OCI-LY1 (cell line): ENCODE data around the gene RPS21.
A peak's percentile ranks its signal among the peaks of the same experiment; 100 is the strongest.

Experiments used
- H2AFZ ChIP-seq: fragments of 200-600 bp; sonication (generic), shearing (Covaris generic); 2 replicates; pipeline ENCODE4 v1.6.0; 2014; ENCODE audit warnings: antibody characterized with exemption, mild to moderate bottlenecking, low read length
- H3F3A ChIP-seq: fragments of 200-600 bp; sonication (generic), shearing (Covaris generic); 2 replicates; pipeline ENCODE4 v1.6.0; 2014; ENCODE audit warnings: mild to moderate bottlenecking, antibody characterized with exemption, low read length, moderate library complexity; ENCODE audit not compliant: insufficient read depth
- H3K27ac ChIP-seq: fragments of 200-600 bp; sonication (generic); 2 replicates; pipeline ENCODE4 v1.5.1; 2014; ENCODE audit warnings: low read length, mixed run types, mild to moderate bottlenecking, low read depth; ENCODE audit not compliant: poor library complexity, severe bottlenecking
- H3K27me3 ChIP-seq: fragments of 200-600 bp; sonication (generic); 2 replicates; pipeline ENCODE4 v1.6.0; 2014; ENCODE audit warnings: antibody characterized with exemption, mild to moderate bottlenecking, low read length, moderate library complexity; ENCODE audit not compliant: insufficient read depth
- H3K36me3 ChIP-seq: fragments of 200-600 bp; sonication (generic); 2 replicates; pipeline ENCODE4 v1.6.1; 2014; ENCODE audit warnings: mild to moderate bottlenecking, antibody characterized with exemption, low read length, moderate library complexity, mixed read lengths; ENCODE audit not compliant: insufficient read depth
- H3K4me1 ChIP-seq: fragments of 200-600 bp; sonication (generic); 2 replicates; pipeline ENCODE4 v1.5.1; 2014; ENCODE audit warnings: mild to moderate bottlenecking, low read length, moderate library complexity; ENCODE audit not compliant: insufficient read depth, severe bottlenecking
- H3K4me2 ChIP-seq: fragments of 200-600 bp; sonication (generic), shearing (Covaris generic); 2 replicates; pipeline ENCODE4 v1.6.1; 2014; ENCODE audit warnings: low read length
- H3K4me3 ChIP-seq: fragments of 200-600 bp; sonication (generic); 2 replicates; pipeline ENCODE4 v1.5.1; 2014; ENCODE audit warnings: low read length, low read depth, mild to moderate bottlenecking, mixed read lengths; ENCODE audit not compliant: poor library complexity, severe bottlenecking
- H3K79me2 ChIP-seq: fragments of 200-600 bp; shearing (Covaris generic); 2 replicates; pipeline ENCODE4 v1.6.1; 2016; ENCODE audit warnings: mixed run types, low read length, mixed read lengths; ENCODE audit not compliant: insufficient read depth
- H3K9ac ChIP-seq: fragments of 200-600 bp; sonication (generic), shearing (Covaris generic); 2 replicates; pipeline ENCODE4 v1.6.1; 2014; ENCODE audit warnings: mild to moderate bottlenecking, low read length, mixed read lengths
- H3K9me2 ChIP-seq: fragments of 200-600 bp; sonication (generic), shearing (Covaris generic); 2 replicates; pipeline ENCODE4 v1.6.1; 2014; ENCODE audit warnings: low read depth, mild to moderate bottlenecking, low read length, mixed read lengths
- H3K9me3 ChIP-seq: fragments of 200-600 bp; shearing (Covaris generic); 2 replicates; pipeline ENCODE4 v1.6.1; 2014; ENCODE audit warnings: low read length, mixed read lengths
- H4K20me1 ChIP-seq: fragments of 200-600 bp; sonication (generic), shearing (Covaris generic); 2 replicates; pipeline ENCODE4 v1.6.0; 2016; ENCODE audit warnings: mild to moderate bottlenecking, low read length; ENCODE audit not compliant: insufficient read depth
- EZH2 ChIP-seq: fragments of 200-600 bp; sonication (generic), shearing (Covaris generic); IDR thresholded peaks from 2 replicates; pipeline ENCODE4 v1.8.0; 2017; ENCODE audit warnings: borderline replicate concordance, mixed run types, mild to moderate bottlenecking, antibody characterized with exemption, low read length, moderate library complexity, mixed read lengths
- TF ChIP-seq, protein P1 (sequence below): fragments of 200-600 bp; sonication (generic), shearing (Covaris generic); IDR thresholded peaks from 2 replicates; pipeline ENCODE4 v1.5.1; 2017; ENCODE audit warnings: mild to moderate bottlenecking, antibody characterized with exemption, low read length, moderate library complexity, mixed read lengths

The RPS21 gene

DNA sequence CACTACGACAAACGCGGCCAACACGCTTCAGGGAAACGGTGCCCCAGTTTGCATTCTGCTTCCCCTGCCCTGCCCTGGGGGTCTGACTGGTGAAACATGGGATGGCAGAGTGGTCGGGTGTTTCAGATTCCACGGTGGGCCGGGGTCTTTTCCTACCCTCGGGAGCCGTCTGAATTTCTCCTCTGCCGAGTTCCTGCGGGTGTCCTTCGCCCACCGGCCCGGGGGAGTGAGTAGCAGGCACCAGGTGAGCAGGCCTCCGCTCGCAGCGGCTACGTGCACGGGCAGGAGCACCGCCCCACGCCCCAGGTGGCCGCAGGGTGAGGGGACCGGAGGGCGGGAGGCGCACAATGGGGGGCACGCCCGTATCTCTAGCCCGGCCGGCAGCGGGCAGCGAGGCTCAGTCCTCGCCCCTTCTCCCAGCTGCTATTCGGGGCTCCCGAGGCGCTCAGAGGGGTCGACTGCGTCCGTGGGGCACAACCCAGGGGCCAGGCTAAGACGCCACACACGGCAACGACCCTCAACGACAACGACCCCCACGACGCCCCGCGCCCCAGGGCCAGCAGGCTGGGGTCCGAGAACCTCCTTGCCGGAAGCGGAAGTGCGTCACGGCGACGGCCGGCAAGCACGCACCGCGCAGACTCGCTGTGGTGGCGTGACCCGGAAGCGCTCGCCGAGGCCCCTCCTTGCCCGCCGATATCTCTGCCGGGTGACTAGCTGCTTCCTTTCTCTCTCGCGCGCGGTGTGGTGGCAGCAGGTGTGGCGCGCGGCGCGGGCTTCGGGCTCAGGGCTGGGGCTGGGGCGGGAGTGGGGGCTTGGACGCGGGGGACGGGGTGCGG lies at the start of gene RPS21:
Gene RPS21, plus strand, starts transcription at position 721 of the 836 bp plus-strand sequence. CDS start 236 bp downstream, outside the sequence.
- Histone ChIP-seq H3K9me2 (no peaks in the 10 kb centered on the region), H3K27ac (peak within 1 kb of the TSS; percentile 56), H4K20me1 (no peaks in the 10 kb centered on the region), H3F3A (no peaks in the 10 kb centered on the region), H3K9me3 (no peaks in the 10 kb centered on the region), H2AFZ (no peak within 1 kb of the TSS), H3K4me1 (peaks cover 21% of the 10 kb centered on the region), H3K79me2 (peaks cover 27% of the 10 kb centered on the region), H3K9ac (peak within 1 kb of the TSS; percentile 100), H3K36me3 (peaks cover 53% of the 10 kb centered on the region), H3K4me2 (peak within 1 kb of the TSS; percentile 97), H3K27me3 (no peaks in the 10 kb centered on the region), H3K4me3 (peak within 1 kb of the TSS; percentile 100)
- no peak for TF ChIP-seq EZH2
- TF ChIP-seq, protein P1, sequence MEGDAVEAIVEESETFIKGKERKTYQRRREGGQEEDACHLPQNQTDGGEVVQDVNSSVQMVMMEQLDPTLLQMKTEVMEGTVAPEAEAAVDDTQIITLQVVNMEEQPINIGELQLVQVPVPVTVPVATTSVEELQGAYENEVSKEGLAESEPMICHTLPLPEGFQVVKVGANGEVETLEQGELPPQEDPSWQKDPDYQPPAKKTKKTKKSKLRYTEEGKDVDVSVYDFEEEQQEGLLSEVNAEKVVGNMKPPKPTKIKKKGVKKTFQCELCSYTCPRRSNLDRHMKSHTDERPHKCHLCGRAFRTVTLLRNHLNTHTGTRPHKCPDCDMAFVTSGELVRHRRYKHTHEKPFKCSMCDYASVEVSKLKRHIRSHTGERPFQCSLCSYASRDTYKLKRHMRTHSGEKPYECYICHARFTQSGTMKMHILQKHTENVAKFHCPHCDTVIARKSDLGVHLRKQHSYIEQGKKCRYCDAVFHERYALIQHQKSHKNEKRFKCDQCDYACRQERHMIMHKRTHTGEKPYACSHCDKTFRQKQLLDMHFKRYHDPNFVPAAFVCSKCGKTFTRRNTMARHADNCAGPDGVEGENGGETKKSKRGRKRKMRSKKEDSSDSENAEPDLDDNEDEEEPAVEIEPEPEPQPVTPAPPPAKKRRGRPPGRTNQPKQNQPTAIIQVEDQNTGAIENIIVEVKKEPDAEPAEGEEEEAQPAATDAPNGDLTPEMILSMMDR = no peak

GRCh38 chr20:62337558-62338293 lies 49.2 kb upstream of the RPS21 start:
- Histone ChIP-seq H3K27me3 (no peaks in the 10 kb centered on the region; the same call in 1 of the 2 replicates), H3K79me2 (no peaks in the 10 kb centered on the region), H3K4me1 (peaks cover 48% of the 10 kb centered on the region), H2AFZ (no peak overlapping the region), H3F3A (peaks cover 5% of the 10 kb centered on the region), H3K36me3 (no peaks in the 10 kb centered on the region; the same call in 1 of the 2 replicates), H4K20me1 (no peaks in the 10 kb centered on the region), H3K9ac (peak overlapping the region; percentile 10; the same call in 1 of the 2 replicates), H3K9me3 (peaks cover 4% of the 10 kb centered on the region), H3K9me2 (no peaks in the 10 kb centered on the region), H3K4me3 (peak overlapping the region; percentile 9), H3K27ac (peak overlapping the region; percentile 89), H3K4me2 (peak overlapping the region; percentile 27; the same call in 1 of the 2 replicates)
- TF ChIP-seq, protein P1 = no peak
- no peak for TF ChIP-seq EZH2

DNA sequence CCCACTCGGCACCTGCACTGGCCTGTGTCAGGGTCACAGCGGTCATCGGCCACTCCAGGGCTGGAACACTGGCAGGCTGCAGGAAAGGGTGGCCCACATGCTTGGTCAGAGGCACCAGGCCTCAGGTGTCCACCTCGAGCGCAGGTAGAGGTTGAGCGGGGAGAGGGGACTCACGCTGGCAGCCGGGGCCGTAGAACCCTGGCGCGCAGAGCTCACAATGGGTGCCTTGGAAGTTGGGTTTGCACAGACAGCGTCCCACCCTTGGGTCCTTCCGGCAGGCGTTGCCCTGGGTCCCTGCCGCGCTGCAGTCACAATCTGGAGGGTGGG lies 48.6 kb upstream of the RPS21 start:
- Histone ChIP-seq H3K4me1 (peaks cover 54% of the 10 kb centered on the region), H3K4me2 (peak overlapping the region; percentile 27; the same call in 1 of the 2 replicates), H3K27ac (peak overlapping the region; percentile 89)

More for the DNA sequence above, 48.6 kb upstream of the RPS21 start:
- peak overlapping the region; percentile 9 for H3K4me3 ChIP-seq
- H3K9me3 ChIP-seq = peaks cover 4% of the 10 kb centered on the region
- no peak for TF ChIP-seq EZH2
- TF ChIP-seq, protein P1 = no peak
- H3K79me2 ChIP-seq = no peaks in the 10 kb centered on the region
- H3K9ac ChIP-seq = no peak overlapping the region; the same call in 1 of the 2 replicates
- no peaks in the 10 kb centered on the region for H4K20me1 ChIP-seq
- peaks cover 5% of the 10 kb centered on the region for H3F3A ChIP-seq
- no peaks in the 10 kb centered on the region for H3K9me2 ChIP-seq
- H3K27me3 ChIP-seq = no peaks in the 10 kb centered on the region; the same call in 1 of the 2 replicates
- H3K36me3 ChIP-seq = no peaks in the 10 kb centered on the region; the same call in 1 of the 2 replicates
- H2AFZ ChIP-seq = no peak overlapping the region
